HepG2 (cell line): Measurements from ENCODE around the gene RBP7. TPM values are rescaled to one million over a fixed set of nuclear protein-coding genes. Genes with fewer than 3 reads are reported as not detected.

Experiments
- ATAC-seq: fragments of 200-7000 bp; cut with Tn5 transposase; 3 replicates; pipeline ENCODE4 v1.9.1; 2020; ENCODE audit warnings: mild to moderate bottlenecking, moderate library complexity
- BruUV-seq: library from RNA; stranded (reverse); fragments of 400-500 nt; replicated peaks from 2 replicates; lab custom pipeline; 2021; lab: Mats Ljungman, UMichigan
- CTCF ChIA-PET: fragments of 300-600 bp; formaldehyde crosslinking; extraction: SDS; loops from one replicate; lab custom pipeline; 2021; ENCODE audit warnings: low total read pairs, inconsistent platforms, low intra/inter-chr PET ratio; lab: Yijun Ruan, JAX
- POLR2A ChIA-PET: fragments of 350-600 bp; sonication (Branson Sonifier 250); formaldehyde crosslinking; loops from one replicate; lab custom pipeline; 2020; ENCODE audit warnings: antibody characterized with exemption, inconsistent platforms; lab: Yijun Ruan, JAX
- DNase-seq: peaks from one replicate; pipeline ENCODE4 v3.0.0-alpha.2; 2015; ENCODE audit warnings: low spot score
- FAIRE-seq: peaks from 3 replicates; lab custom pipeline; 2011; peaks lifted over from hg19 to GRCh38; lab: Jason Lieb, UNC
- H2AFZ ChIP-seq: one replicate; pipeline ENCODE4 v1.6.1; 2011; ENCODE audit warnings: low read length, inconsistent platforms
- H3K27ac ChIP-seq: fragments of 300-600 bp; 3 replicates; pipeline ENCODE4 v1.8.0; 2011; ENCODE audit warnings: mixed run types, mild to moderate bottlenecking, mixed read lengths, low read length, inconsistent platforms; ENCODE audit not compliant: insufficient read depth; ENCODE audit errors: extremely low read length
- H3K27me3 ChIP-seq, 2 experiments: fragments of 200-600 bp in 1 of 2; 2 replicates in 1 of 2; 3 replicates in 1 of 2; pipeline versions ENCODE4 v1.6.0 to v1.8.0; 2011; ENCODE audit warnings: low read length in 2 of 2, mild to moderate bottlenecking in 2 of 2, moderate library complexity in 2 of 2, inconsistent platforms in 1 of 2; ENCODE audit not compliant: insufficient read depth in 2 of 2, control insufficient read depth in 1 of 2
- H3K36me3 ChIP-seq, 2 experiments: fragments of 200-600 bp in 1 of 2; replicated peaks in 1 of 2; 2 replicates in 1 of 2; 3 replicates in 1 of 2; pipeline versions ENCODE4 v1.5.1 to v1.8.0; 2011; ENCODE audit warnings: low read length in 2 of 2, inconsistent platforms in 1 of 2; ENCODE audit not compliant: insufficient read depth in 2 of 2, control insufficient read depth in 1 of 2
- H3K4me1 ChIP-seq: 2 replicates; pipeline ENCODE4 v1.5.1; 2012; ENCODE audit warnings: low read length, inconsistent platforms; ENCODE audit not compliant: insufficient read depth
- H3K4me2 ChIP-seq: 2 replicates; pipeline ENCODE4 v1.6.0; 2011; ENCODE audit warnings: low read depth, low read length, inconsistent platforms
- H3K4me3 ChIP-seq, 3 experiments: fragments of 200-600 bp in 1 of 3; sonication (generic), shearing (Covaris generic) in 1 of 3; replicated peaks in 1 of 3; 2 replicates each; pipeline ENCODE4 v1.5.1; 2011 to 2016; ENCODE audit warnings: low read length in 3 of 3, inconsistent platforms in 2 of 3, low read depth in 2 of 3, mild to moderate bottlenecking in 2 of 3, control low read depth in 1 of 3, mixed read lengths in 1 of 3; ENCODE audit not compliant: insufficient read depth in 1 of 3
- H3K79me2 ChIP-seq: one replicate; pipeline ENCODE4 v1.6.1; 2011; ENCODE audit warnings: low read length, inconsistent platforms; ENCODE audit not compliant: insufficient read depth
- H3K9ac ChIP-seq: 2 replicates; pipeline ENCODE4 v1.6.0; 2011; ENCODE audit warnings: mild to moderate bottlenecking, low read depth, low read length, inconsistent platforms; ENCODE audit not compliant: insufficient read depth
- H3K9me3 ChIP-seq: 2 replicates; pipeline ENCODE4 v1.5.1; 2012; ENCODE audit warnings: mild to moderate bottlenecking, low read length
- H4K20me1 ChIP-seq: 2 replicates; pipeline ENCODE4 v1.6.0; 2011; ENCODE audit warnings: inconsistent platforms, mild to moderate bottlenecking, low read length, moderate library complexity; ENCODE audit not compliant: insufficient read depth
- CCDC6 ChIP-seq: sonication (generic); formaldehyde crosslinking; IDR thresholded peaks from 2 replicates; pipeline ENCODE4 v1.8.1; 2022; ENCODE audit warnings: mild to moderate bottlenecking, missing genetic modification reagents, moderate library complexity
- NCOA5 ChIP-seq: sonication (generic); formaldehyde crosslinking; IDR thresholded peaks from 2 replicates; pipeline ENCODE4 v1.4.0; 2020; ENCODE audit warnings: missing genetic modification reagents
- PITX1 ChIP-seq: sonication (generic); formaldehyde crosslinking; IDR thresholded peaks from 2 replicates; pipeline ENCODE4 v1.5.1; 2020; ENCODE audit warnings: mild to moderate bottlenecking, missing genetic modification reagents
- SIX4 ChIP-seq: sonication (generic); formaldehyde crosslinking; IDR thresholded peaks from 2 replicates; pipeline ENCODE4 v1.4.0; 2020; ENCODE audit warnings: missing genetic modification reagents
- ZNF318 ChIP-seq: sonication (generic); formaldehyde crosslinking; IDR thresholded peaks from 2 replicates; pipeline ENCODE4 v1.4.0; 2020; ENCODE audit warnings: mild to moderate bottlenecking, missing genetic modification reagents
- whole genome bisulfite sequencing: methylation state at CpG from one replicate; pipeline ENCODE4 v1.1.6; 2017; ENCODE audit warnings: low lambda C conversion rate; 5-methylcytosine and 5-hydroxymethylcytosine counted together
- in situ Hi-C: cut with HindIII; loops from 2 replicates; pipeline ENCODE4 v1.10.0; 2017; ENCODE audit warnings: low pct_unique_long_range_greater_than_20kb; ENCODE audit not compliant: extremely low pct_ligation_motif_present
- intact Hi-C: fragments of 100-400 bp; cut with micrococcal nuclease; formaldehyde crosslinking; loops from one replicate; pipeline ENCODE4 v1.10.0; 2022; ENCODE audit not compliant: unreplicated experiment
- polyA plus RNA-seq, 8 experiments: library from polyadenylated mRNA; depleted of rRNA in 3 of 8; stranded (reverse) in 7 of 8; unstranded in 1 of 8; fragments of >200 nt; fragmentation: Illumina TruSeq in 4 of 8; extraction: Trizol in 4 of 8; gene quantifications; 2 replicates each; pipeline versions ENCODE4 v1.2.1 to v1.2.3, GENCODE V29; 2011 to 2016; ENCODE audit warnings: low read depth in 4 of 8, missing spikeins in 1 of 8, mixed read lengths in 1 of 8; ENCODE audit not compliant: insufficient read depth in 1 of 8
- total RNA-seq, 5 experiments: library from RNA; depleted of rRNA; stranded (reverse); fragments of >200 nt; fragmentation: Illumina TruSeq; extraction: Trizol; gene quantifications; 2 replicates each; pipeline ENCODE4 v1.2.3, GENCODE V29; 2016; ENCODE audit warnings: low read depth in 1 of 5

RBP7 gene
- total and polyA plus RNA-seq, 2 of the 13 experiments (the other 11 are each of a cell fraction or from before 2014, with no cell fraction given), result 1.6 to 2.0 TPM

GRCh38 chr1:10032590-10033358, 35.7 kb downstream of the RBP7 start, which contains the start of gene UBE4B:
TSS of gene UBE4B (plus strand) at chr1:10032958. CDS start at chr1:10033671, 713 bp downstream.
- in situ Hi-C loops, result loop anchor here (5.0 to 10.0 kb wide), 2 partner anchors 90 to 158 kb away; partner anchors contain the start of genes LZIC and NMNAT1
- WGBS, result 2% methylated on average over 9 of the region's 73 CpGs
- TSS peak; percentile 84 for BruUV-seq
- DNase-seq (peak; percentile 94), FAIRE-seq (peak; percentile 47), ATAC-seq (peak; percentile 95)
- H3K27me3 ChIP-seq, result no peaks in the 10 kb centered on the region; a peak in 1 of 5 replicates
- CTCF ChIA-PET, result interaction anchor here (1.1 to 2.7 kb wide), 3 partner anchors 83 to 158 kb away, joined by 3 to 16 read pairs (median 10); no protein-coding TSS in a partner anchor
- H3K36me3 ChIP-seq, result no peaks in the 10 kb centered on the region; a peak in 2 of 5 replicates
- H3K4me3 ChIP-seq, result peak within 1 kb of the TSS; percentile 70 to 89 (median 84)
- H3K4me1 ChIP-seq, result peaks cover 11% of the 10 kb centered on the region
- peak within 1 kb of the TSS; percentile 93 for H2AFZ ChIP-seq
- H3K79me2 ChIP-seq, result peaks cover 32% of the 10 kb centered on the region
- POLR2A ChIA-PET, result interaction anchor here (1.0 to 3.0 kb wide), 6 partner anchors 15 to 122 kb away, joined by 3 to 12 read pairs (median 4); partner anchors contain the start of genes LZIC and NMNAT1
- peak within 1 kb of the TSS; percentile 84 for H3K27ac ChIP-seq
- peak within 1 kb of the TSS; percentile 91 for H3K4me2 ChIP-seq
- H3K9ac ChIP-seq, result peak within 1 kb of the TSS; percentile 81
- H3K9me3 ChIP-seq, result no peaks in the 10 kb centered on the region
- intact Hi-C loops, result loop anchor here (1.0 to 2.0 kb wide), 3 partner anchors 82 to 157 kb away; partner anchors contain the start of genes LZIC and NMNAT1
- H4K20me1 ChIP-seq, result no peaks in the 10 kb centered on the region
- TF ChIP-seq PITX1 (no peak), CCDC6 (CRISPR knock-in tag) (no peak; the same call in 1 of the 2 replicates), SIX4 (CRISPR knock-in tag) (no peak), ZNF318 (CRISPR knock-in tag) (no peak), NCOA5 (CRISPR knock-in tag) (no peak)
